ENCODE results near the gene SEC22C. TPM values are rescaled to one million over a fixed set of nuclear protein-coding genes. Genes with fewer than 3 reads are reported as not detected.

Gene SEC22C
- total RNA-seq, 2 experiments from 2014 or later = 40.0 to 42.3 TPM

DNA sequence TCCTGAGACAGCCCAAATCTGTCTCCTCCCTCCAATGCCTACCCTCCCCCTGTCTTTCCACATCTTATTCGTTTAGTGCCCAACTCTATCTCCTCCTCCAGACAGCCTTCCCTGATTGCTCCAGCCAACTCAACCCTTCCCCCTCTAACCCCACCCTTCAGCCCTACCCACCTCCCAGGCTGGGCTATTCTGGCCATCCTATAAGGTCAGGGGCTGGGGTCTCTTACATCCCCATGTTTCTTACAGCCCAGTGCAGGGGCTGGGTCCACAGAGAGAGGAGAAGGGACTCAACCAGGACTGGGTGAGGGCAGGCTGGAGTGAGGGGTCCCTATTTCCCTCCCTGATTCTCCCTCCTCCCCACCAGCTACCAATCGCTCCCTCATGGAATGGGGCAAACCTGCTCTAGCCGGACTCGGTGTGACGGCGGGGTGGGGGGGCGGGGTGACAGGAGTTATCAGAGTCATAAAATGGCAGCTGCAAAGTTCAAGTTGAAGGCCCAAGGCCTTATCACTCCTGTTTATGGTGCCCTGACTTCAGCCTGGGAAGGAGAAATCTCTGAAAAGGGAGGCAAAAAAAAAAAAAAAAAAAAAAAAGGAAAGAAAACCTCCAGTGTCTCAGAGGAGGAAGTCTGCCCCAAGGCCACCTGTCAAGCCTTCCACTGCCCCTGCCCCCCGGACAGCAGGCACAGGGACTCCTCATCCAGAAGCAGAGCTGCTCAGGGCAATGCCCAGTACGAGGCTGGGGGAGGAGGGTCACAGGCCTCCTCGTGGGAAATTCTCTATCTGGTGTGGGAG lies 77.2 kb downstream of the SEC22C start:
- Mint-ChIP-seq H3K4me1 (peaks cover 54% of the 10 kb centered on the region), H3K4me3 (no peak overlapping the region), H3K27ac (no peak overlapping the region), H3K27me3 (peaks cover 18% of the 10 kb centered on the region), H3K9me3 (no peaks in the 10 kb centered on the region), H3K36me3 (no peaks in the 10 kb centered on the region)
- DNase-seq = no peak

DNA sequence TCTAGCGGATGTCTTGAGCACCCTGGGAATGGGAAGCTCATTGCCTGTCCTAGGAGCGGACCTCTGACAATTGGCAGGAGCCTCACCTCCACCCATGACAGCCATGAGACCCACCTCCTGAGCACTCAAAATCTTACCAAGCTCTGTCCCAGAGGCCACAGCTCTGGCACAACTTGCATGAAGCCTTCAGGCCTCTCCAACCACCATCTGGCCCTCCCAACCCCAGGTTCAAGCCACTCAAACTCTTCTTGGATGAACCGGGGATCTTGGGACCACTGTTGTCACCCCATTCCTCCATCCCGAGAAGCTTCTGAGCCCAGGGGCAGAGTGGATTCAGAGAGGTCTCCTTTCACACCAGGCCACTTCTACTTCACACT lies 77.8 kb downstream of the SEC22C start:
- no peak for DNase-seq
- H3K9me3 Mint-ChIP-seq = no peaks in the 10 kb centered on the region
- no peak overlapping the region for H3K27ac Mint-ChIP-seq
- H3K27me3 Mint-ChIP-seq = peaks cover 21% of the 10 kb centered on the region
- no peaks in the 10 kb centered on the region for H3K36me3 Mint-ChIP-seq
- peak overlapping the region; percentile 85 for H3K4me3 Mint-ChIP-seq
- peaks cover 50% of the 10 kb centered on the region for H3K4me1 Mint-ChIP-seq

DNA sequence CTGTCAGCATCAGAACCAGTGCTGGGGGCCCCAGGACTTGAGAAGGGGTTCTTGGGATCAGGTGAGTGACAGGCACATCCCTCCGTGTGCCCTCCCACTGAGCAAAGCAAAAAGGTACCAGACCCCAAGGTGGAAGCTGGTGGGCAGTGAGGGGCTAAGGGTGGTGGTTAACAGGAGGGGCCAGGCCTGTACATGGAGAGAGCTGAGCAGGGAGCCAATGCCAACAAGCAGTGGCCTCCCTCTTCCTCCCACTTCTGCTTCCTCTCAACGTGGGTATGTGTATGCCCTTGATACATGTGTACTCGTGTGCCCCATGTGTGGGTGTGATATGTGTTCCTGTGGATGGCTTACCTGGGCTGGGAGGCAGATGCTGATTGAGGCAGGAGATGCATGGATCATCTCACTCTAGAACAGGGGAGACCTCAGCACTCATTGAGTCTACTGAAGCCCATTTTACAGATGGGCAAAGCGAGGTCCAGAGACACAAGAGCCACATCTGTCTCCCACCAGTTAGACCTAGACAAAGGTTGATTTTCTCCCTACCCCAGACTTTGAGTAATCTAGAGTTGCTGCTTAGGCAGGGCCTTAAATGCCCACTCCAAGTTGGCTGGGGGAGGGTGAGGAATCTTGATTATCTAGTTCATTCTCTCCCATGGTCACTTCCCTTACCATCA lies 78.4 kb downstream of the SEC22C start:
- DNase-seq = no peak
- H3K36me3 Mint-ChIP-seq = no peaks in the 10 kb centered on the region
- peak overlapping the region; percentile 85 for H3K4me3 Mint-ChIP-seq
- H3K27ac Mint-ChIP-seq = peak overlapping the region; percentile 65
- H3K9me3 Mint-ChIP-seq = no peaks in the 10 kb centered on the region
- peaks cover 44% of the 10 kb centered on the region for H3K4me1 Mint-ChIP-seq
- peaks cover 24% of the 10 kb centered on the region for H3K27me3 Mint-ChIP-seq

DNA sequence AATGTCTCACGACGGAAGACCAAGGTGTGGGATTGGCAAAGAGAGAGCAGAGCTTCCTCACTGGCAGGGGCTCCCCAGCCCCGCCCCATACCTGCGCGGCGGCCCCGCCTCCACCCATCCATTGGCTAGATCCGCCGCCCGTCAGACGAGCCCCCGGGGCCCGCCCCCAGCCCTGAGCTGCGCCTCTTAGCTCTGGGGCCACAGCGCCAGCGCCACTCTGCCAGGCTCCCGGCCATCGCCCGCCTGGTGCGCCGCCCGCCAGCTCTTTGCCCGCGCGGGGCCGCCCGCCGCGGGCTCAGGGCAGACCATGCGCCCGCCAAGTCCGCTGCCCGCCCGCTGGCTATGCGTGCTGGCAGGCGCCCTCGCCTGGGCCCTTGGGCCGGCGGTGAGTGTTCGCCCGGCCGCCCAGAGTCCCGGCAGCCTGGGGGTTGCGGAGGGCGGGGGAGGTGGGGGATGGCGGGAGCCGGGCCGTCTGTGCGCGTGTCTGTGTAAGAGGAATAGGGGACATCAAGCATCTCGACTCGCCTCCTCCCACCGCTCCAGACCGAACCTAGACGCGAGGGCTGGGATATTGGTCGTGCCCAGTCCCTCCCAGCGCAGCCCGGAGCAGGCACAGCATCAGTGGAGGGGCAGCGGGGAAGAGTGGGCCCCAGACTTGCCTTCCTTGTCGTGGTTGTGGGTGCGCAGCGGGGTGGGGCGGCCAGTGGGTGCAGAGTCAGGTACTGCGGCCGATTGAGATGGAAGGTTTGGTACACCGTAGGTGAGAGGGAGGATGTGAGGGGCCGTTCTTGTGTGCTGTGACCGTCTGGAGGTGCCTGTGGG lies 79.1 kb downstream of the SEC22C start, which contains the start of gene VIPR1:
VIPR1 (plus strand) TSS at position 215 of the 822 bp plus-strand sequence; CDS start at position 308, 93 bp downstream.
- no peaks in the 10 kb centered on the region for H3K36me3 Mint-ChIP-seq
- H3K27ac Mint-ChIP-seq = peak within 1 kb of the TSS; percentile 65
- H3K4me3 Mint-ChIP-seq = peak within 1 kb of the TSS; percentile 86
- peaks cover 26% of the 10 kb centered on the region for H3K27me3 Mint-ChIP-seq
- DNase-seq = peak; percentile 94
- H3K4me1 Mint-ChIP-seq = peaks cover 38% of the 10 kb centered on the region
- no peaks in the 10 kb centered on the region for H3K9me3 Mint-ChIP-seq

DNA sequence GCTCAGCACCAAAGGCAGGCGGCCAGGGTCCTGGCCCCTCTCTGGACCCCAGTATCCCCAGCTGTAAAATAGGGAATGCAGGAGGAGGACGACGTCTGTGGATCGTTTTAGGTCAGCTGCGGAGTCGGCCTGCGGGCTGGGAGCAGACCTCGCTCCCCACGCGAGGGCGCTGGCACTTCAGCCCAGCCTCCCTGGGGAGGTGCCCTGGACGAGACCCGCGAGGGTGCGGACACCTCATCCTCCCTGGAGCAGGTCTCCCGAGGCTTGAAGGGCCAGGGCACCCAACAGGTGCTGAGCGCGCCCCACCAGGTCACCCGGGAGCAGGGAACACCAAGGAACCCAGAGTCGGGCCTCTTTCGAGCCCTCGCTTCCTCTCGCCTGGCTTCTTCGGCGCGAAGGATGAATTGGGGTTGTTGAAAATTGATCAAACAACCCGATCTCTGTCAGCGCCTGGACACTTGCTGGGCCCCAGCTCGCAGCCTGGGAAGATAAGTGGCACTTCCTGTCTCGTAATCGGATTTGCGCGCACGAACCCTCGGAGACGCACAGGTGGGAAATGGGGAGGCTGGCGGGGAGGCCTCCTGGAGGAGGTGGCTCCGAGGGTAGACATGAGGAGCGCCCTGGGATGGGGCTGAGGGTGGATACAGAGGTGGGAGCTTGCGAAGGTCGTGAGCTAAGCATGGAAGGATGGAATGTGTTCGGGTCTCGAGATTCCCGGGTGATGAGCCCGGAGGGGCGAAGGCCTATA lies 79.9 kb downstream of the SEC22C start:
- DNase-seq = peak; percentile 71
- peaks cover 26% of the 10 kb centered on the region for H3K27me3 Mint-ChIP-seq
- H3K36me3 Mint-ChIP-seq = no peaks in the 10 kb centered on the region
- no peaks in the 10 kb centered on the region for H3K9me3 Mint-ChIP-seq
- peak overlapping the region; percentile 9 for H3K27ac Mint-ChIP-seq
- H3K4me1 Mint-ChIP-seq = peaks cover 30% of the 10 kb centered on the region
- H3K4me3 Mint-ChIP-seq = peak overlapping the region; percentile 86

DNA sequence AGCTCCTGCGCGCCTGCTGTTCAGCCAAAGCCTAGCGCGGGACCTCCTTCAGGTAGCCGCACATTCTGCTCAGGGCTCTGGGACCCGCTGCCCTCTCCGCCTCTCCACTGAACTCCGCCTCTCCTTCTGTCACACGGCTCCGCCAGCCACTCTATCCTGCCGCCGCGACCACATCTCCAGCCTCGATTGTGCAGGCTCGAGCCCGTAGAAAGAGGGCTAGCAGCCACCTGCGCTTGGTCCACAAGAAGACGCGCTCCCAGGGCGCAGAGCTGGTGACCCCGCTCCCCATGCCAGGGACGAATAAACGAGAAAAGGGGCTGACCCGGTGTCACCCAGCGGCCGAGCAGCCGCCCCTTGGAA lies 80.5 kb downstream of the SEC22C start:
- DNase-seq = no peak
- peaks cover 27% of the 10 kb centered on the region for H3K4me1 Mint-ChIP-seq
- no peaks in the 10 kb centered on the region for H3K36me3 Mint-ChIP-seq
- H3K9me3 Mint-ChIP-seq = no peaks in the 10 kb centered on the region
- H3K27ac Mint-ChIP-seq = no peak overlapping the region
- H3K4me3 Mint-ChIP-seq = peak overlapping the region; percentile 86
- peaks cover 26% of the 10 kb centered on the region for H3K27me3 Mint-ChIP-seq

DNA sequence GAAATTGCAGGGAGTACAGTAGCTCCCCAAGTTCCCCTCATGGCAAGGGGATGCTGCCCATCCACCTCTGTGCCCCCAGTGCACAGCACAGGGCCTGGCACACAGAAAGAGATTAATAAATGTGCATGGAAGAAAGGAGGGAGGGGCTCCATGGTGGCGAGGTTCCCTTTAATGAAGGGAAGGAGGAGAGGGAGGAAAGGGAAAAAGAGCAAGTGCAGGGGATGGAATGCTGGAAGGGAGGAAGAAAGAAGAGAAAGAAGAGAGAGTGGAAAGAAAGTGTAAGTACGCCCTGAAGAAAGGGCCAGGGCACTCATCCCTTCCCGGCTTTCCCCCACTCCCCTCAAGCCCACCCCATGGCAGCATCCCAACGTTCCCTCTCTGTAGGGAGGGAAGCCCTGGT lies 80.9 kb downstream of the SEC22C start:
- no peak overlapping the region for H3K27ac Mint-ChIP-seq
- no peaks in the 10 kb centered on the region for H3K9me3 Mint-ChIP-seq
- peak overlapping the region; percentile 39 for H3K4me3 Mint-ChIP-seq
- no peaks in the 10 kb centered on the region for H3K36me3 Mint-ChIP-seq
- H3K4me1 Mint-ChIP-seq = peaks cover 27% of the 10 kb centered on the region
- H3K27me3 Mint-ChIP-seq = peaks cover 26% of the 10 kb centered on the region
- DNase-seq = no peak

DNA sequence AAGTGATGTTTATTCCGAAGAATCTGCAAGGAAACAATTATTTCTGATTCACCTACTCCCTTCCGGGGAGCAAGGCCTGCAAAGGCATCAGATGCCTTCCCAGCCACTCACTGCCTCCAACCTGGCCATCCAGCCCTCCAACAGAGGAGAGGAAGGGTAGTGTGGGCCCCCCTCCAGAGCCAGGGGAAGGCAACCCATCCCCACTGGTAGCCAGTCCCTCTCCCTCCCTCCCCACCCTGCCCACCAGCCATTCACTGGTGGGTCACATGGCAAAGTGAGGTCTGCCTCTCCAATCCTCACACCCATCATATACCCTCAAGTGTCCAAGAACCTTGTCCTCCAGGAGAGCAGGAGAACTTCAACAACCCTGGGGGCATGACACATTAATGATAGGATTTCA lies 81.7 kb downstream of the SEC22C start:
- H3K9me3 Mint-ChIP-seq = no peaks in the 10 kb centered on the region

DNA sequence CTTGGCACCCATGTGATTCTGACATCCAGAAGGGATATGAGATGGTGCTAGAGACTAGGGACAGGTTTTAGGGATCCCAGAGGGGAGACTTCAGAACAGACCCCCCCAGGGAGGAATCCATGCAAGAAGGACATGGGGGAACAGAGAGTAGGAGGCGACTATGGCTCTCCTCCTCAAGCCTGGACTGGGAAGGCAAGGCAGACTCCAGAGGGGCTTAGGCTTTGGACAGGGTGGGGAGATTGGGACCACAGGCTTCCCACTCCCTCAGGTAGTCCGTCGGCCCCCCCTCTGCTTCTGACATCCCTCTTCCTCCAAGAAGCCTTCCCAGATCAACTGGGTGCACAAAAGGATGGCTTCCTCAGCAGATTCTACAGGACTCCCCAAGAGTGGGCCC lies 82.3 kb downstream of the SEC22C start:
- H3K36me3 Mint-ChIP-seq = no peaks in the 10 kb centered on the region
- H3K27me3 Mint-ChIP-seq = peaks cover 26% of the 10 kb centered on the region
- no peaks in the 10 kb centered on the region for H3K9me3 Mint-ChIP-seq
- H3K4me1 Mint-ChIP-seq = peaks cover 25% of the 10 kb centered on the region
- H3K27ac Mint-ChIP-seq = no peak overlapping the region
- no peak overlapping the region for H3K4me3 Mint-ChIP-seq
- DNase-seq = no peak

More for the DNA sequence above, 81.7 kb downstream of the SEC22C start:
- H3K27me3 Mint-ChIP-seq = peaks cover 26% of the 10 kb centered on the region
- peaks cover 25% of the 10 kb centered on the region for H3K4me1 Mint-ChIP-seq
- no peak for DNase-seq
- no peak overlapping the region for H3K4me3 Mint-ChIP-seq
- H3K27ac Mint-ChIP-seq = no peak overlapping the region
- no peaks in the 10 kb centered on the region for H3K36me3 Mint-ChIP-seq

DNA sequence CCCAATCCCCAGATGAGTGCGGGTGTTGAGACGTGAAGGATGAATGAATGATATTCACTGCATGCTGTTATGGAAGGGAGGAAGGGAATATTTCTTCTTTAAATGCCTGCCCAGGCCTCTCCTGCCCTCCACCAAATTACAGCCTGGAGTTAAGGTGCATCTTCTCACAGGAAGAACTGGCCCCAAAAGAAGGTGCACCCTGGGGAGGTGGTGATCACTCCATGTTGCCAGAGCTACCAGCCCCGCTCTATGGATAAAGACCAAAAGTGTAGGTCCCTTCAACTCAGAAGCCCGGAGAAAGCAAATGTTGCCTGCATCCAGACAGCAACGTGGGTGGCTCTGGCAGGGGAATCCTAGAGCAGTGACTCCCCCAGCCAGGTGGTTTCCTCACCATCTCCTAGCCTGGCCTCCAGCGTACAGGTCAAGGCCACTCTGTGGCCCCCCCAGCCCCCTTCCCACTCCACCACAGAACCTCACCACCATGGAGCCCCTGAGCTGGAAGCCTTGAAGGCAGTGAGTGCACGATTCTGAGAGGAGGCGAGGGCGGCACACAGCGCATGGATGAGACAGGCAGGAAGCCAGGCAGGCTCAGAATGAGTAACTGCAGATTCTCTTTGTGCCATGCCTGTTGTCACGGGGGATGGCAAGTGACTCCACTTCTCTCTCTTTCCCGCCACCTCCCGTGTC lies 82.8 kb downstream of the SEC22C start:
- H3K27ac Mint-ChIP-seq = no peak overlapping the region
- no peaks in the 10 kb centered on the region for H3K36me3 Mint-ChIP-seq

DNA sequence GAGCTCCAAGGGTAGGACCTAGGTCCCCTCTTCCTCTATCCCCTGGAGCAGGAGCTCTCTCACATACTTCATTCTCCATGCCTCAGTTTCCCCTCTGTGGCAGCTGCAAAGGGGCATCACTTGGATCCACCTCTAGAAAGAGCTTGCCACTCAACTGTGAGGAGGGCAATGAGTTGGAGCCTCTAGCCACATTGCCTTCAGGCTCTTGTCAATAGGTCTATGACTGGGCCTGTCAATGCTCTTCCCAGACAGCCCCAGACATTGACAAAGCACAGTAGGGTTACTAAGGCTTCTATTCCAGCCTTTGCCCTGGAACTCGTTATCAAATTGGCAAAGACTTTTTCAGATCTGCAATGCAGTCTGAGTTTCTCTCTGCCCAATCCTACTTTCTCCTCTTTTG lies 83.7 kb downstream of the SEC22C start:
- peaks cover 14% of the 10 kb centered on the region for H3K4me1 Mint-ChIP-seq
- H3K9me3 Mint-ChIP-seq = no peaks in the 10 kb centered on the region
- no peak overlapping the region for H3K4me3 Mint-ChIP-seq
- no peaks in the 10 kb centered on the region for H3K36me3 Mint-ChIP-seq
- H3K27me3 Mint-ChIP-seq = peaks cover 26% of the 10 kb centered on the region
- no peak for DNase-seq
- no peak overlapping the region for H3K27ac Mint-ChIP-seq

More for the DNA sequence above, 82.8 kb downstream of the SEC22C start:
- Mint-ChIP-seq H3K27me3 (peaks cover 26% of the 10 kb centered on the region), H3K4me3 (no peak overlapping the region), H3K9me3 (no peaks in the 10 kb centered on the region), H3K4me1 (peaks cover 22% of the 10 kb centered on the region)
- no peak for DNase-seq

Data from activated naive CD8-positive, alpha-beta T cell treated with anti-CD3 and anti-CD28 coated beads for 36 hours (primary cell).